IMR-90 (cell line): ENCODE results near the gene S100A16. TPM values are rescaled to one million over a fixed set of nuclear protein-coding genes. Genes with fewer than 3 reads are reported as not detected.

Source experiments
- ATAC-seq: fragments of 200-7000 bp; cut with Tn5 transposase; 2 replicates; pipeline ENCODE4 v1.9.1; 2020; ENCODE audit warnings: low read depth, mild to moderate bottlenecking, moderate library complexity
- BruUV-seq: library from RNA; stranded (reverse); fragments of 400-500 nt; replicated peaks from 2 replicates; lab custom pipeline; 2021; lab: Mats Ljungman, UMichigan
- CTCF ChIA-PET: fragments of 300-600 bp; formaldehyde crosslinking; extraction: SDS; loops from one replicate; lab custom pipeline; 2021; ENCODE audit warnings: antibody characterized with exemption; lab: Yijun Ruan, JAX
- POLR2A ChIA-PET: fragments of 300-600 bp; sonication (Branson Sonifier 250); formaldehyde crosslinking; loops from one replicate; lab custom pipeline; 2022; ENCODE audit warnings: antibody characterized with exemption; ENCODE audit not compliant: unreplicated experiment; lab: Charles Lee
- DNase-seq: peaks from one replicate; pipeline ENCODE4 v3.0.0; 2013
- H2AFZ ChIP-seq: replicated peaks from 2 replicates; pipeline ENCODE3; 2013; ENCODE audit warnings: low read length, mild to moderate bottlenecking; ENCODE audit not compliant: poor library complexity
- H2AK5ac ChIP-seq: 2 replicates; pipeline ENCODE4 v1.6.1; 2013; ENCODE audit warnings: low read depth, low read length, inconsistent platforms
- H2AK9ac ChIP-seq: replicated peaks from 2 replicates; pipeline ENCODE3; 2013; ENCODE audit warnings: mild to moderate bottlenecking, low read depth, low read length, moderate library complexity; ENCODE audit not compliant: poor library complexity
- H2BK120ac ChIP-seq: 2 replicates; pipeline ENCODE4 v1.6.1; 2013; ENCODE audit warnings: low read depth, low read length, inconsistent platforms
- H2BK15ac ChIP-seq: 3 replicates; pipeline ENCODE4 v1.6.1; 2013; ENCODE audit warnings: low read depth, low read length, inconsistent platforms
- H2BK20ac ChIP-seq: 2 replicates; pipeline ENCODE4 v1.6.1; 2013; ENCODE audit warnings: low read depth, mild to moderate bottlenecking, inconsistent platforms, low read length, moderate library complexity
- H2BK5ac ChIP-seq: 2 replicates; pipeline ENCODE4 v1.6.1; 2013; ENCODE audit warnings: mild to moderate bottlenecking, low read depth, low read length, inconsistent platforms; ENCODE audit not compliant: poor library complexity, severe bottlenecking
- H3K14ac ChIP-seq: replicated peaks from 2 replicates; pipeline ENCODE4 v1.6.1; 2013; ENCODE audit warnings: low read depth, low read length, inconsistent platforms
- H3K18ac ChIP-seq: 2 replicates; pipeline ENCODE4 v1.6.1; 2013; ENCODE audit warnings: low read depth, low read length, control low read depth
- H3K23ac ChIP-seq: 2 replicates; pipeline ENCODE4 v1.6.1; 2013; ENCODE audit warnings: low read depth, low read length, inconsistent platforms
- H3K27ac ChIP-seq: 2 replicates; pipeline ENCODE4 v1.5.1; 2013; ENCODE audit warnings: mild to moderate bottlenecking, control low read depth, low read length; ENCODE audit not compliant: insufficient read depth
- H3K27me3 ChIP-seq: 2 replicates; pipeline ENCODE4 v1.6.1; 2013; ENCODE audit warnings: low read length; ENCODE audit not compliant: control insufficient read depth, insufficient read depth
- H3K36me3 ChIP-seq: 2 replicates; pipeline ENCODE4 v1.6.1; 2013; ENCODE audit warnings: low read length, mixed read lengths; ENCODE audit not compliant: control insufficient read depth, insufficient read depth
- H3K4ac ChIP-seq: 2 replicates; pipeline ENCODE4 v1.6.1; 2013; ENCODE audit warnings: low read depth, low read length, inconsistent platforms
- H3K4me1 ChIP-seq: 2 replicates; pipeline ENCODE4 v1.6.1; 2013; ENCODE audit warnings: low read length, mixed read lengths; ENCODE audit not compliant: control insufficient read depth, insufficient read depth
- H3K4me2 ChIP-seq: 2 replicates; pipeline ENCODE4 v1.6.1; 2013; ENCODE audit warnings: low read depth, mild to moderate bottlenecking, control low read depth, low read length, moderate library complexity
- H3K4me3 ChIP-seq: 2 replicates; pipeline ENCODE4 v1.5.1; 2013; ENCODE audit warnings: low read depth, mild to moderate bottlenecking, control low read depth, low read length, moderate library complexity; ENCODE audit not compliant: insufficient read depth
- H3K56ac ChIP-seq: 2 replicates; pipeline ENCODE4 v1.6.1; 2013; ENCODE audit warnings: low read length, inconsistent platforms; ENCODE audit not compliant: insufficient read depth; ENCODE audit errors: extremely low read depth
- H3K79me1 ChIP-seq, 2 experiments: 2 replicates each; pipeline ENCODE4 v1.6.1; 2013; ENCODE audit warnings: low read length in 2 of 2, inconsistent platforms in 1 of 2, low read depth in 1 of 2
- H3K9ac ChIP-seq: 2 replicates; pipeline ENCODE4 v1.6.1; 2013; ENCODE audit warnings: low read depth, low read length, control low read depth
- H3K9me1 ChIP-seq: 2 replicates; pipeline ENCODE4 v1.6.1; 2013; ENCODE audit warnings: low read length, inconsistent platforms; ENCODE audit not compliant: insufficient read depth
- H3K9me3 ChIP-seq: 2 replicates; pipeline ENCODE4 v1.6.1; 2013; ENCODE audit warnings: low read length; ENCODE audit not compliant: control insufficient read depth, insufficient read depth
- H4K20me1 ChIP-seq: 2 replicates; pipeline ENCODE4 v1.6.1; 2013; ENCODE audit warnings: low read length, inconsistent platforms; ENCODE audit not compliant: insufficient read depth
- H4K5ac ChIP-seq: 2 replicates; pipeline ENCODE4 v1.6.1; 2013; ENCODE audit warnings: mild to moderate bottlenecking, low read depth, low read length, control low read depth
- H4K8ac ChIP-seq, 2 experiments: 2 replicates each; pipeline ENCODE4 v1.6.1; 2013; ENCODE audit warnings: low read depth in 2 of 2, low read length in 2 of 2, control low read depth in 1 of 2, inconsistent platforms in 1 of 2
- H4K91ac ChIP-seq: 2 replicates; pipeline ENCODE4 v1.6.1; 2013; ENCODE audit warnings: low read depth, low read length, inconsistent platforms; ENCODE audit not compliant: insufficient read depth
- CEBPB ChIP-seq: IDR thresholded peaks from 2 replicates; pipeline ENCODE4 v1.6.1; 2012; ENCODE audit warnings: low read depth, low read length, improper control_type of control experiment
- CHD1 ChIP-seq: IDR thresholded peaks from 2 replicates; pipeline ENCODE4 v1.6.1; 2012; ENCODE audit warnings: low read depth, low read length, improper control_type of control experiment
- FOS ChIP-seq: fragments of 150-350 bp; IDR thresholded peaks from 2 replicates; pipeline ENCODE4 v1.6.1; 2016; ENCODE audit warnings: low read depth, low read length
- MAFK ChIP-seq: IDR thresholded peaks from 2 replicates; pipeline ENCODE4 v1.6.1; 2012; ENCODE audit warnings: low read depth, low read length, improper control_type of control experiment
- MXI1 ChIP-seq: IDR thresholded peaks from 2 replicates; pipeline ENCODE4 v1.6.1; 2012; ENCODE audit warnings: low read depth, mild to moderate bottlenecking, low read length, moderate library complexity, borderline replicate concordance
- NFE2L2 ChIP-seq: fragments of 150-350 bp; IDR thresholded peaks from 2 replicates; pipeline ENCODE4 v1.6.1; 2016; ENCODE audit warnings: low read depth, mild to moderate bottlenecking, low read length
- RAD21 ChIP-seq: IDR thresholded peaks from 2 replicates; pipeline ENCODE4 v1.6.1; 2012; ENCODE audit warnings: low read length, improper control_type of control experiment
- RFX5 ChIP-seq: IDR thresholded peaks from 2 replicates; pipeline ENCODE4 v1.8.0; 2012; ENCODE audit warnings: low read depth, mild to moderate bottlenecking, low read length, moderate library complexity
- WGBS, 2 experiments: methylation state at CpG; one replicate each; pipeline versions ENCODE4 v1.1.5 to v1.1.7; 2013; ENCODE audit warnings: missing lambda C conversion rate in 2 of 2; ENCODE audit not compliant: insufficient read length in 1 of 2; ENCODE audit errors: extremely low coverage in 2 of 2; 5-methylcytosine and 5-hydroxymethylcytosine counted together
- dilution Hi-C: fragments of 300-500 bp; cut with HindIII; formaldehyde crosslinking; loops from one replicate; pipeline ENCODE4 v1.14.3; 2018; ENCODE audit warnings: low sequenced_read_pairs; ENCODE audit not compliant: unreplicated experiment
- in situ Hi-C: fragments of 300-500 bp; cut with MboI; formaldehyde crosslinking; loops from 3 replicates; pipeline ENCODE4 v1.14.3; 2019; ENCODE audit warnings: low sequenced_read_pairs, inconsistent platforms, mixed read lengths
- intact Hi-C: fragments of 100-400 bp; cut with micrococcal nuclease; formaldehyde crosslinking; loops from 2 replicates; pipeline ENCODE4 v1.10.0; 2022
- polyA plus RNA-seq, 3 experiments: library from polyadenylated mRNA; depleted of rRNA; stranded (reverse); fragments of >200 nt; gene quantifications; 2 replicates each; pipeline ENCODE4 v1.2.3, GENCODE V29; 2012; ENCODE audit warnings: low replicate concordance in 1 of 3
- total RNA-seq: library from RNA; depleted of rRNA; stranded (reverse); fragments of >200 nt; gene quantifications from 2 replicates; pipeline ENCODE4 v1.2.3, GENCODE V29; 2012
- TF ChIP-seq, protein P1 (sequence below): conservative IDR thresholded peaks from 2 replicates; pipeline ENCODE4 v1.5.1; 2012; ENCODE audit warnings: mild to moderate bottlenecking, low read depth, low read length, improper control_type of control experiment
- TF ChIP-seq, protein P2 (sequence below): fragments of 150-350 bp; IDR thresholded peaks from 2 replicates; pipeline ENCODE4 v1.6.1; 2016; ENCODE audit warnings: low read depth, mild to moderate bottlenecking, low read length, moderate library complexity, borderline replicate concordance

S100A16 gene
- total and polyA plus RNA-seq, 2 of the 4 experiments (the other 2 are of a cell fraction), result 201 to 515 TPM

DNA sequence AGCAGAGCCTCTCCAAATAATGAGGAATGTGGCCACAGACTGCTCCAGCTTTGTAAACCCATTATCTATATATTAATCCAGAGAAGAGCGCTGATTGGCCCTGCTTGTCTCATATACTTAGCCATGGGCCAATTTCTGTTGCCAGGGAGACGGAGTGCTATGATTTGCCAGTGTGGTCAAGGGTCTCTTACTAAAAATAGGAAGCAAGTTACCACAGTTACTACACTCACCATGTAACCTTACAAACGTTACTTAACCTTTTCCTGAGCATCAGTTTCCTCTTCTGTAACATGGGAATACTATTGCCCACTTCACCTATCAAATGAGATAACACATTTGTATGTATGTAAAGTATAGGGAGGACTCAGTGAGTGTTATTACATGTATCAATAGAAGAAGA lies 39.6 kb downstream of the S100A16 start:
- Histone ChIP-seq H3K27ac (peak overlapping the region; percentile 4; the same call in 1 of the 2 replicates), H4K8ac (peak overlapping the region; percentile 53 to 92), H4K5ac (peak overlapping the region; percentile 97; the same call in 1 of the 2 replicates), H2AK5ac (peak overlapping the region; percentile 97), H3K4me2 (peak overlapping the region; percentile 24; the same call in 1 of the 2 replicates), H3K14ac (peak overlapping the region; percentile 91), H3K23ac (peak overlapping the region; percentile 87), H2BK20ac (peak overlapping the region; percentile 98), H3K36me3 (no peaks in the 10 kb centered on the region), H3K79me1 (peaks cover 0 to 5% of the 10 kb centered on the region in 2 experiments; a peak in 2 of 4 replicates), H2BK5ac (peak overlapping the region; percentile 80), H3K4me1 (peaks cover 14% of the 10 kb centered on the region), H3K4me3 (no peak overlapping the region), H3K56ac (peak overlapping the region; percentile 47), H3K18ac (peak overlapping the region; percentile 97), H2BK15ac (peak overlapping the region; percentile 98), H2AK9ac (peak overlapping the region; percentile 77), H2BK120ac (peak overlapping the region; percentile 94), H2AFZ (no peak overlapping the region), H3K4ac (peak overlapping the region; percentile 92), H3K9me3 (no peaks in the 10 kb centered on the region), H4K91ac (peak overlapping the region; percentile 89), H3K9me1 (peaks cover 7% of the 10 kb centered on the region), H3K9ac (no peak overlapping the region), H4K20me1 (no peaks in the 10 kb centered on the region), H3K27me3 (no peaks in the 10 kb centered on the region)
- dilution Hi-C loops, result no loop called here
- CTCF ChIA-PET, result interaction anchor here (0.9 to 2.3 kb wide), 10 partner anchors 35 to 78 kb away, joined by 3 to 16 read pairs (median 5); partner anchors contain the start of genes S100A13 and S100A16
- WGBS, 2 experiments, result no CpG with 5 or more reads among the region's 3 CpGs
- TF ChIP-seq, protein P1, sequence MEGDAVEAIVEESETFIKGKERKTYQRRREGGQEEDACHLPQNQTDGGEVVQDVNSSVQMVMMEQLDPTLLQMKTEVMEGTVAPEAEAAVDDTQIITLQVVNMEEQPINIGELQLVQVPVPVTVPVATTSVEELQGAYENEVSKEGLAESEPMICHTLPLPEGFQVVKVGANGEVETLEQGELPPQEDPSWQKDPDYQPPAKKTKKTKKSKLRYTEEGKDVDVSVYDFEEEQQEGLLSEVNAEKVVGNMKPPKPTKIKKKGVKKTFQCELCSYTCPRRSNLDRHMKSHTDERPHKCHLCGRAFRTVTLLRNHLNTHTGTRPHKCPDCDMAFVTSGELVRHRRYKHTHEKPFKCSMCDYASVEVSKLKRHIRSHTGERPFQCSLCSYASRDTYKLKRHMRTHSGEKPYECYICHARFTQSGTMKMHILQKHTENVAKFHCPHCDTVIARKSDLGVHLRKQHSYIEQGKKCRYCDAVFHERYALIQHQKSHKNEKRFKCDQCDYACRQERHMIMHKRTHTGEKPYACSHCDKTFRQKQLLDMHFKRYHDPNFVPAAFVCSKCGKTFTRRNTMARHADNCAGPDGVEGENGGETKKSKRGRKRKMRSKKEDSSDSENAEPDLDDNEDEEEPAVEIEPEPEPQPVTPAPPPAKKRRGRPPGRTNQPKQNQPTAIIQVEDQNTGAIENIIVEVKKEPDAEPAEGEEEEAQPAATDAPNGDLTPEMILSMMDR, result no peak
- TF ChIP-seq MXI1, result no peak
- TF ChIP-seq FOS, result no peak
- TF ChIP-seq RAD21, result no peak
- TF ChIP-seq RFX5, result no peak
- no peak for TF ChIP-seq CEBPB
- TF ChIP-seq CHD1, result no peak
- no peak for TF ChIP-seq NFE2L2
- TF ChIP-seq MAFK, result no peak
- TF ChIP-seq, protein P2, sequence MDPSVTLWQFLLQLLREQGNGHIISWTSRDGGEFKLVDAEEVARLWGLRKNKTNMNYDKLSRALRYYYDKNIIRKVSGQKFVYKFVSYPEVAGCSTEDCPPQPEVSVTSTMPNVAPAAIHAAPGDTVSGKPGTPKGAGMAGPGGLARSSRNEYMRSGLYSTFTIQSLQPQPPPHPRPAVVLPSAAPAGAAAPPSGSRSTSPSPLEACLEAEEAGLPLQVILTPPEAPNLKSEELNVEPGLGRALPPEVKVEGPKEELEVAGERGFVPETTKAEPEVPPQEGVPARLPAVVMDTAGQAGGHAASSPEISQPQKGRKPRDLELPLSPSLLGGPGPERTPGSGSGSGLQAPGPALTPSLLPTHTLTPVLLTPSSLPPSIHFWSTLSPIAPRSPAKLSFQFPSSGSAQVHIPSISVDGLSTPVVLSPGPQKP, result no peak
- POLR2A ChIA-PET, result interaction anchor here (1.9 kb wide), 1 partner anchor 54 kb away, joined by 7 read pairs; the partner anchor contains the start of gene S100A13
- in situ Hi-C loops, result no loop called here
- BruUV-seq, result no TSS peak
- intact Hi-C loops, result loop anchor here (2.0 kb wide), 5 partner anchors 39 to 97 kb away; partner anchors contain the start of genes CHTOP, ILF2, S100A13 and S100A16
- no peak for ATAC-seq
- peak; percentile 41 for DNase-seq
